Right lobe of liver (tissue), 6 donors: ENCODE measurements around the gene NUCB1. TPM values are rescaled to one million over a fixed set of nuclear protein-coding genes. Genes with fewer than 3 reads are reported as not detected.

Experiments used
- ATAC-seq, 4 donors: fragments of 200-7000 bp; cut with Tn5 transposase; one replicate each; pipeline ENCODE4 v1.9.1; 2020; ENCODE audit warnings: mild to moderate bottlenecking in 4 of 4, moderate library complexity in 4 of 4
- DNase-seq, 3 donors: peaks; one replicate each; pipeline ENCODE4 v3.0.0-alpha.2; 2020
- H3K27ac ChIP-seq, 3 donors: fragments of 200-600 bp; one replicate each; pipeline ENCODE4 v1.8.0; 2022
- H3K27me3 ChIP-seq, 2 donors: fragments of 200-600 bp; one replicate each; pipeline ENCODE4 v1.8.0; 2022
- H3K36me3 ChIP-seq, 4 donors: fragments of 200-600 bp; sonication (generic) in 1 of 4; one replicate each; pipeline versions ENCODE4 v1.5.1 to v1.8.0; 2017 to 2022; ENCODE audit warnings: control low read depth in 1 of 4
- H3K4me1 ChIP-seq, 4 donors: fragments of 200-600 bp; sonication (generic) in 1 of 4; one replicate each; pipeline versions ENCODE4 v1.5.1 to v1.8.0; 2017 to 2022; ENCODE audit warnings: control low read depth in 1 of 4
- H3K4me3 ChIP-seq, 3 donors: fragments of 200-600 bp; one replicate each; pipeline ENCODE4 v1.8.0; 2022
- H3K9me3 ChIP-seq, 4 donors: fragments of 200-600 bp; sonication (generic) in 1 of 4; one replicate each; pipeline versions ENCODE4 v1.5.1 to v1.8.0; 2017 to 2022; ENCODE audit warnings: control low read depth in 1 of 4
- CTCF ChIP-seq, 4 donors: fragments of 200-600 bp in 3 of 4; fragments of 450-650 bp in 1 of 4; IDR thresholded peaks; one replicate each; pipeline versions ENCODE4 v1.5.1 to v1.8.0; 2016 to 2022; ENCODE audit warnings: antibody characterized with exemption in 4 of 4, mild to moderate bottlenecking in 2 of 4
- POLR2A ChIP-seq: fragments of 450-650 bp; IDR thresholded peaks from one replicate; pipeline ENCODE4 v1.6.1; 2017; ENCODE audit warnings: antibody characterized with exemption, mild to moderate bottlenecking
- WGBS: methylation state at CpG from one replicate; pipeline ENCODE4 v1.1.6; 2018; ENCODE audit warnings: low coverage, low lambda C conversion rate; ENCODE audit not compliant: insufficient coverage; ENCODE audit errors: missing lambda C conversion rate; 5-methylcytosine and 5-hydroxymethylcytosine counted together
- intact Hi-C, 2 donors: fragments of 100-400 bp; cut with DNase I; formaldehyde crosslinking; loops; one replicate each; pipeline versions ENCODE4 v1.11.2 to v1.14.1; 2022
- total RNA-seq, 6 experiments: library from RNA; depleted of rRNA in 2 of 6; stranded (reverse); fragments of >200 nt in 2 of 6; fragmentation: NEBNext Ultra II Directional in 3 of 6; extraction: Animal tissue kit (Norgen Biotek cat#: 25700) in 3 of 6; gene quantifications; one replicate each; pipeline versions ENCODE4 v1.1.0 to v1.2.4, GENCODE V29; 2016 to 2023
- donor health status: DM: no; HTN: yes; CAD: no.
- donor health status: DM: no; HTN: no; CAD: no.
- donor health status: DM: no; HTN: no; CAD: no.
- donor health status: DM: no; HTN: yes; CAD: no.
- donor health status: DM: no; HTN: yes; CAD: no.

The NUCB1 gene
- total RNA-seq, 6 experiments from 2014 or later = 306 to 376 (median 349) TPM

GRCh38 chr19:48856921-48857320 lies 43.2 kb upstream of the NUCB1 start:
- no peak overlapping the region for H3K27ac ChIP-seq
- intact Hi-C loops = no loop called here
- ATAC-seq (no peak), DNase-seq (no peak)
- no peaks in the 10 kb centered on the region for H3K9me3 ChIP-seq
- no peaks in the 10 kb centered on the region for H3K27me3 ChIP-seq
- WGBS = 96% methylated on average over 5 of the region's 6 CpGs
- H3K4me3 ChIP-seq = no peak overlapping the region
- H3K4me1 ChIP-seq = peaks cover 0 to 6% (median 2%) of the 10 kb centered on the region in 4 donors
- no peak for TF ChIP-seq CTCF (IDR thresholded peaks at IDR 0.05)
- no peak for TF ChIP-seq POLR2A
- H3K36me3 ChIP-seq = peaks cover 0 to 2% (median 0%) of the 10 kb centered on the region in 4 donors

GRCh38 chr19:48858984-48859710 lies 41.0 kb upstream of the NUCB1 start:
- Histone ChIP-seq H3K27me3 (no peaks in the 10 kb centered on the region), H3K36me3 (peaks cover 0 to 2% (median 0%) of the 10 kb centered on the region in 4 donors), H3K4me3 (peak overlapping the region in 1 of 3 donors; percentile 43), H3K27ac (peak overlapping the region in 2 of 3 donors; percentile 11 to 95), H3K9me3 (no peaks in the 10 kb centered on the region), H3K4me1 (peaks cover 0 to 6% (median 2%) of the 10 kb centered on the region in 4 donors)
- DNase-seq (peak in 1 of 3 donors; percentile 77), ATAC-seq (peak; percentile 18 to 62 (median 34))
- intact Hi-C loops = no loop called here
- WGBS = 56% methylated on average over 20 of the region's 34 CpGs
- TF ChIP-seq CTCF (IDR thresholded peaks at IDR 0.05) = no peak
- TF ChIP-seq POLR2A = no peak

GRCh38 chr19:48859711-48860572 lies 40.2 kb upstream of the NUCB1 start:
- Histone ChIP-seq H3K27me3 (no peaks in the 10 kb centered on the region), H3K27ac (peak overlapping the region in 2 of 3 donors; percentile 51 to 95), H3K4me1 (peaks cover 0 to 6% (median 2%) of the 10 kb centered on the region in 4 donors), H3K36me3 (peaks cover 0 to 2% (median 0%) of the 10 kb centered on the region in 4 donors), H3K9me3 (no peaks in the 10 kb centered on the region), H3K4me3 (peak overlapping the region in 2 of 3 donors; percentile 23 to 60)
- TF ChIP-seq CTCF (IDR thresholded peaks at IDR 0.05) = no peak
- no peak for TF ChIP-seq POLR2A
- intact Hi-C loops = no loop called here
- ATAC-seq = peak; percentile 81 to 95 (median 94)
- DNase-seq = peak; percentile 62 to 91 (median 68)
- WGBS = 67% methylated on average over 15 of the region's 30 CpGs

- no peak overlapping the region for H3K27ac ChIP-seq
- 86% methylated on average over 10 of the region's 18 CpGs for WGBS
- peaks cover 0 to 2% (median 0%) of the 10 kb centered on the region in 4 donors for H3K36me3 ChIP-seq
- no peak for TF ChIP-seq CTCF (IDR thresholded peaks at IDR 0.05)
- TF ChIP-seq POLR2A = no peak
- H3K27me3 ChIP-seq = no peaks in the 10 kb centered on the region
- peaks cover 0 to 6% (median 2%) of the 10 kb centered on the region in 4 donors for H3K4me1 ChIP-seq
- intact Hi-C loops = no loop called here
- no peaks in the 10 kb centered on the region for H3K9me3 ChIP-seq
- H3K4me3 ChIP-seq = no peak overlapping the region
- ATAC-seq = no peak
- DNase-seq = no peak
Observed at GRCh38 chr19:48861313-48861712, 38.8 kb upstream of the NUCB1 start.
